ENCODE results near the gene DHRS1. TPM values are rescaled to one million over a fixed set of nuclear protein-coding genes. Genes with fewer than 3 reads are reported as not detected.

Gene DHRS1
- polyA plus RNA-seq, 1 donor (not counting 4 experiments of a cell fraction or from before 2014, with no cell fraction given), result 65.1 TPM

GRCh38 chr14:24268225-24268624, 31.4 kb downstream of the DHRS1 start:
- TF ChIP-seq CTCF (optimal IDR thresholded peaks at IDR 0.05 in 1 of 3, IDR thresholded peaks at IDR 0.05 in 1 of 3, conservative IDR thresholded peaks at IDR 0.05 in 1 of 3; ENCODE audit: extremely low read depth in 1 of 3, insufficient read depth in 2 of 3, low read length in 3 of 3), result no peak
- TF ChIP-seq EZH2 (IDR thresholded peaks at IDR 0.05; ENCODE audit: low read length), result no peak
- no peak overlapping the region for H3K4me3 ChIP-seq (ENCODE audit: control insufficient read depth in 2 of 3, extremely low read depth in 1 of 3, insufficient read depth in 2 of 3, low read depth in 1 of 3, low read length in 3 of 3)
- no peak overlapping the region for H2AFZ ChIP-seq (ENCODE audit: control insufficient read depth, low read length)
- H3K4me1 ChIP-seq (ENCODE audit: control insufficient read depth, extremely low read depth, insufficient read depth, low read length), result peaks cover 43% of the 10 kb centered on the region
- H3K9ac ChIP-seq (ENCODE audit: control insufficient read depth, extremely low read depth, insufficient read depth, low read length), result no peak overlapping the region
- no peaks in the 10 kb centered on the region for H3K9me1 ChIP-seq (ENCODE audit: control insufficient read depth, extremely low read depth, insufficient read depth, low read length)
- no peak overlapping the region for H3K4me2 ChIP-seq (ENCODE audit: control insufficient read depth, extremely low read depth, insufficient read depth, low read depth, low read length)
- peaks cover 3% of the 10 kb centered on the region for H3K79me2 ChIP-seq (ENCODE audit: control insufficient read depth, insufficient read depth, low read length)
- H3K36me3 ChIP-seq (ENCODE audit: control insufficient read depth in 2 of 2, extremely low read depth in 1 of 2, insufficient read depth in 2 of 2, low read length in 2 of 2), result peaks cover 15 to 27% of the 10 kb centered on the region in 2 experiments
- no peaks in the 10 kb centered on the region for H4K20me1 ChIP-seq (ENCODE audit: control insufficient read depth, extremely low read depth, insufficient read depth, low read length)
- FAIRE-seq (no peak), DNase-seq (ENCODE audit: low read depth, low spot score) (no peak)
- H3K27me3 ChIP-seq (ENCODE audit: control insufficient read depth, extremely low read depth, insufficient read depth, low read length), result no peaks in the 10 kb centered on the region
- no peak overlapping the region for H3K27ac ChIP-seq (ENCODE audit: control insufficient read depth, insufficient read depth, low read length)
- dilution Hi-C loops (cut with MboI; ENCODE audit: extremely low pct_ligation_motif_present, low sequenced_read_pairs), result no loop called here
- H3K9me3 ChIP-seq (ENCODE audit: control insufficient read depth, low read depth, low read length), result no peaks in the 10 kb centered on the region

- peaks cover 15 to 27% of the 10 kb centered on the region in 2 experiments for H3K36me3 ChIP-seq (ENCODE audit: control insufficient read depth in 2 of 2, extremely low read depth in 1 of 2, insufficient read depth in 2 of 2, low read length in 2 of 2)
- no peak for DNase-seq (ENCODE audit: low read depth, low spot score)
- no peaks in the 10 kb centered on the region for H4K20me1 ChIP-seq (ENCODE audit: control insufficient read depth, extremely low read depth, insufficient read depth, low read length)
- no peaks in the 10 kb centered on the region for H3K9me1 ChIP-seq (ENCODE audit: control insufficient read depth, extremely low read depth, insufficient read depth, low read length)
- H3K4me2 ChIP-seq (ENCODE audit: control insufficient read depth, extremely low read depth, insufficient read depth, low read depth, low read length), result no peak overlapping the region
- H3K27me3 ChIP-seq (ENCODE audit: control insufficient read depth, extremely low read depth, insufficient read depth, low read length), result no peaks in the 10 kb centered on the region
- dilution Hi-C loops (cut with MboI; ENCODE audit: extremely low pct_ligation_motif_present, low sequenced_read_pairs), result no loop called here
- H3K9ac ChIP-seq (ENCODE audit: control insufficient read depth, extremely low read depth, insufficient read depth, low read length), result no peak overlapping the region
- H3K79me2 ChIP-seq (ENCODE audit: control insufficient read depth, insufficient read depth, low read length), result peaks cover 3% of the 10 kb centered on the region
- no peak overlapping the region for H3K27ac ChIP-seq (ENCODE audit: control insufficient read depth, insufficient read depth, low read length)
- TF ChIP-seq CTCF (optimal IDR thresholded peaks at IDR 0.05 in 1 of 3, IDR thresholded peaks at IDR 0.05 in 1 of 3, conservative IDR thresholded peaks at IDR 0.05 in 1 of 3; ENCODE audit: extremely low read depth in 1 of 3, insufficient read depth in 2 of 3, low read length in 3 of 3) (no peak), EZH2 (IDR thresholded peaks at IDR 0.05; ENCODE audit: low read length) (no peak)
- no peak overlapping the region for H3K4me3 ChIP-seq (ENCODE audit: control insufficient read depth in 2 of 3, extremely low read depth in 1 of 3, insufficient read depth in 2 of 3, low read depth in 1 of 3, low read length in 3 of 3)
- H3K9me3 ChIP-seq (ENCODE audit: control insufficient read depth, low read depth, low read length), result no peaks in the 10 kb centered on the region
- H2AFZ ChIP-seq (ENCODE audit: control insufficient read depth, low read length), result no peak overlapping the region
- no peak for FAIRE-seq
- peaks cover 37% of the 10 kb centered on the region for H3K4me1 ChIP-seq (ENCODE audit: control insufficient read depth, extremely low read depth, insufficient read depth, low read length)
Observed at GRCh38 chr14:24267516-24267915, 32.1 kb downstream of the DHRS1 start.

Measured in keratinocyte (primary cell).